Hepatocyte (in vitro differentiated cells): Measurements from ENCODE around the gene TESK2.
"Not testable (repeated sequence)": the region's sequence is repeated elsewhere in the genome, so short reads cannot be mapped to it uniquely, and the experiment has no call there.

Experiments used
- CTCF ChIP-seq: fragments of 200-600 bp; sonication (generic); IDR thresholded peaks from 2 replicates; pipeline ENCODE4 v1.5.1; 2016; ENCODE audit warnings: antibody characterized with exemption, mild to moderate bottlenecking; ENCODE audit not compliant: poor library complexity
- EZH2 ChIP-seq: fragments of 200-600 bp; sonication (generic); IDR thresholded peaks from 2 replicates; pipeline ENCODE4 v1.6.1; 2016; ENCODE audit warnings: antibody characterized with exemption, mild to moderate bottlenecking, borderline replicate concordance
- EZH2phosphoT487 ChIP-seq: fragments of 200-600 bp; sonication (generic); IDR thresholded peaks from one replicate; pipeline ENCODE4 v1.6.1; 2018; ENCODE audit warnings: antibody characterized with exemption, mild to moderate bottlenecking, low read depth, moderate library complexity; ENCODE audit not compliant: unreplicated experiment, severe bottlenecking

GRCh38 chr1:45474194-45474593 lies 16.8 kb downstream of the TESK2 start:
- TF ChIP-seq CTCF, EZH2, EZH2phosphoT487: not testable (repeated sequence)
